Neural progenitor cell (in vitro differentiated cells): Measurements from ENCODE around the gene C17orf50. TPM values are rescaled to one million over a fixed set of nuclear protein-coding genes. Genes with fewer than 3 reads are reported as not detected.

Experiments used
- DNase-seq: peaks from one replicate; pipeline ENCODE4 v3.0.0-alpha.2; 2016; ENCODE audit warnings: low spot score
- H2AFZ ChIP-seq: fragments of 200-600 bp; sonication (generic); replicated peaks from 2 replicates; pipeline ENCODE4 v1.6.1; 2016; ENCODE audit warnings: antibody characterized with exemption
- H3F3A ChIP-seq: fragments of 200-600 bp; sonication (generic); 2 replicates; pipeline ENCODE4 v1.6.1; 2016; ENCODE audit warnings: antibody characterized with exemption, low read depth
- H3K27ac ChIP-seq: fragments of 200-600 bp; sonication (generic); 2 replicates; pipeline ENCODE4 v1.5.1; 2016; ENCODE audit warnings: mild to moderate bottlenecking
- H3K27me3 ChIP-seq: fragments of 200-600 bp; sonication (generic); 2 replicates; pipeline ENCODE4 v1.6.1; 2016; ENCODE audit warnings: mild to moderate bottlenecking, moderate library complexity
- H3K36me3 ChIP-seq: fragments of 200-600 bp; sonication (generic); 2 replicates; pipeline ENCODE4 v1.5.1; 2016
- H3K4me1 ChIP-seq: fragments of 200-600 bp; sonication (generic); 2 replicates; pipeline ENCODE4 v1.6.1; 2016; ENCODE audit warnings: mixed run types
- H3K4me2 ChIP-seq: fragments of 200-600 bp; sonication (generic); 2 replicates; pipeline ENCODE4 v1.6.1; 2016
- H3K4me3 ChIP-seq: fragments of 200-600 bp; sonication (generic); 2 replicates; pipeline ENCODE4 v1.5.1; 2016
- H3K79me2 ChIP-seq: fragments of 200-600 bp; sonication (generic); 2 replicates; pipeline ENCODE4 v1.6.1; 2016; ENCODE audit warnings: low read depth
- H3K9ac ChIP-seq: fragments of 200-600 bp; sonication (generic); 2 replicates; pipeline ENCODE4 v1.6.1; 2016
- H3K9me3 ChIP-seq: fragments of 200-600 bp; sonication (generic); 2 replicates; pipeline ENCODE4 v1.5.1; 2016; ENCODE audit warnings: low read depth
- H4K20me1 ChIP-seq: fragments of 200-600 bp; sonication (generic); 2 replicates; pipeline ENCODE4 v1.6.1; 2016; ENCODE audit warnings: low read depth
- H3K27ac Mint-ChIP-seq: 3 replicates; pipeline ENCODE4 v1.8.0; 2021; ENCODE audit warnings: mixed read lengths
- H3K27me3 Mint-ChIP-seq: 2 replicates; pipeline ENCODE4 v1.8.0; 2022; ENCODE audit warnings: low read depth, mild to moderate bottlenecking, inconsistent platforms, moderate library complexity, mixed read lengths; ENCODE audit not compliant: insufficient read depth
- H3K36me3 Mint-ChIP-seq: 3 replicates; pipeline ENCODE4 v1.8.0; 2021; ENCODE audit warnings: mixed read lengths
- H3K4me1 Mint-ChIP-seq: 3 replicates; pipeline ENCODE4 v1.8.0; 2021; ENCODE audit warnings: mixed read lengths
- H3K4me3 Mint-ChIP-seq: 3 replicates; pipeline ENCODE4 v1.8.0; 2021; ENCODE audit warnings: mild to moderate bottlenecking, moderate library complexity, mixed read lengths
- H3K9me3 Mint-ChIP-seq: 3 replicates; pipeline ENCODE4 v1.8.0; 2020; ENCODE audit warnings: mixed read lengths
- CTCF ChIP-seq: fragments of 200-600 bp; sonication (generic); IDR thresholded peaks from 2 replicates; pipeline ENCODE4 v1.5.1; 2017; ENCODE audit warnings: antibody characterized with exemption, mild to moderate bottlenecking
- EZH2 ChIP-seq: fragments of 200-600 bp; sonication (generic); IDR thresholded peaks from 2 replicates; pipeline ENCODE4 v1.6.1; 2017; ENCODE audit warnings: antibody characterized with exemption, mild to moderate bottlenecking, moderate library complexity
- EZH2phosphoT487 ChIP-seq: fragments of 200-600 bp; sonication (generic); IDR thresholded peaks from 2 replicates; pipeline ENCODE4 v1.6.1; 2017; ENCODE audit warnings: antibody characterized with exemption
- total RNA-seq: library from RNA; depleted of rRNA; stranded (reverse); fragments of >200 nt; gene quantifications from 2 replicates; pipeline ENCODE4 v1.2.3, GENCODE V29; 2015; ENCODE audit warnings: low replicate concordance

Gene C17orf50
- total RNA-seq, 1 donor from 2014 or later = not detected

GRCh38 chr17:35812456-35812855, 51.8 kb downstream of the C17orf50 start:
- Histone ChIP-seq H3K36me3 (peaks cover 3% of the 10 kb centered on the region), H3K27me3 (no peaks in the 10 kb centered on the region), H3K79me2 (peaks cover 82% of the 10 kb centered on the region), H2AFZ (no peak overlapping the region), H3K9me3 (no peaks in the 10 kb centered on the region), H3K9ac (no peak overlapping the region), H3K4me3 (no peak overlapping the region), H3K27ac (no peak overlapping the region), H3K4me1 (peaks cover 18% of the 10 kb centered on the region), H3K4me2 (no peak overlapping the region), H4K20me1 (peaks cover 78% of the 10 kb centered on the region), H3F3A (no peaks in the 10 kb centered on the region)
- Mint-ChIP-seq H3K27ac (no peak overlapping the region), H3K4me3 (no peak overlapping the region), H3K27me3 (peaks cover 9% of the 10 kb centered on the region), H3K36me3 (peaks cover 13% of the 10 kb centered on the region), H3K9me3 (no peaks in the 10 kb centered on the region), H3K4me1 (peaks cover 38% of the 10 kb centered on the region)
- TF ChIP-seq EZH2 (no peak), CTCF (no peak), EZH2phosphoT487 (no peak)
- no peak for DNase-seq

Other genes starting within 250 kb of the C17orf50 start
- gene SLFN12L, start 223.2 kb upstream of the C17orf50 start, total RNA-seq = not detected in 2 replicates
- gene SLFN14, start 200.1 kb upstream of the C17orf50 start, total RNA-seq = not detected in 2 replicates
- gene PEX12, start 182.3 kb upstream of the C17orf50 start, total RNA-seq = 6.5 and 7.0 TPM in 2 replicates
- gene AP2B1, start 173.6 kb upstream of the C17orf50 start, total RNA-seq = 120 and 125 TPM in 2 replicates
- 4.8 and 14.5 TPM in 2 replicates for gene RASL10B, start 29.2 kb upstream of the C17orf50 start, total RNA-seq
- gene GAS2L2, start 7.6 kb upstream of the C17orf50 start, total RNA-seq = 0.09 TPM in 1 of 2 replicates, not detected in the other
- not detected in 2 replicates for gene MMP28, start 34.8 kb downstream of the C17orf50 start, total RNA-seq
- gene TAF15, start 48.6 kb downstream of the C17orf50 start, total RNA-seq = 84.8 and 90.1 TPM in 2 replicates
- gene HEATR9, start 108.0 kb downstream of the C17orf50 start, total RNA-seq = not detected in 2 replicates
- not detected in 2 replicates for gene CCL5, start 119.5 kb downstream of the C17orf50 start, total RNA-seq
- 22.8 and 28.8 TPM in 2 replicates for gene RDM1, start 169.9 kb downstream of the C17orf50 start, total RNA-seq
- not detected in 2 replicates for gene LYZL6, start 182.8 kb downstream of the C17orf50 start, total RNA-seq
- gene CCL16, start 220.6 kb downstream of the C17orf50 start, total RNA-seq = not detected in 2 replicates
- not detected in 2 replicates for gene CCL14, start 225.8 kb downstream of the C17orf50 start, total RNA-seq
- not detected in 2 replicates for gene CCL15, start 240.7 kb downstream of the C17orf50 start, total RNA-seq